C4-2B (cell line): ENCODE measurements around the gene SLC7A6OS.

ENCODE experiments used
- ZFX ChIP-seq: fragments of 450-650 bp; IDR thresholded peaks from 2 replicates; pipeline ENCODE4 v1.6.1; 2017
- TF ChIP-seq, protein P1 (sequence below): fragments of 450-650 bp; conservative IDR thresholded peaks from 2 replicates; pipeline ENCODE4 v1.5.1; 2017; ENCODE audit warnings: mild to moderate bottlenecking

DNA sequence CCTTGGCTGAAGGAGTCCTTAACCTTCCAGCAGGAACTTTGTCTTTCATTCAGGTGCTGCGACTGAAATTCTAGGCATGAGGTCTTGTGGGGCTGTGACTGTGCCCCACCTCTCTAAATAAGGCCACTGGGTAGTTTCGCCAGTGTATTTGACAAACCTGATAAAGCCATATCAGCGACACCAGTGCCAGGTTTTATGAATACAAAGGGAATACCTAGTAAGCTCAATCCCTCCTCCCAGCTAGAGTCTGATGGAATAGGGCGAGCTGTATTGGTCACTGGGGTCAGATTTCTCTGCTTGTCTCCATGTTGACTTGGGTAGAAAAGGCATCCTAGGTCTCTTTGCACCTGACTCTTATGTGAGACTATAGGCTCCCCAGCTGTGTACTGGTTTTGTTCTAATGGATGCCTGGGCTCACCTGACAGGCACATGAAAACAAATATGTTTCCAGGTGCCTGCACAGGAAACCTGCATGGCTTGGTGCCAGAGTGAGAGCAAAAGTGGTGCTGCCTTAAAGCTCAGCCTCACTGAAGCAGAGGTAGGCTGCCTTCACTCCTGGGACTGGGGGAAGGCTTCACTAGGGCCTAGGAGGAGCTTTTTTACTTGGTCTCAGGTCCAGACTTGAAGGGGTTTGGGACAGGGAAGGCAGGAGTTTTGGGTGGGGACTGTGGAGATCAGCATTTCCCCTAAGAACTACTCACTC, 38.1 kb downstream of the SLC7A6OS start:
- TF ChIP-seq, protein P1, sequence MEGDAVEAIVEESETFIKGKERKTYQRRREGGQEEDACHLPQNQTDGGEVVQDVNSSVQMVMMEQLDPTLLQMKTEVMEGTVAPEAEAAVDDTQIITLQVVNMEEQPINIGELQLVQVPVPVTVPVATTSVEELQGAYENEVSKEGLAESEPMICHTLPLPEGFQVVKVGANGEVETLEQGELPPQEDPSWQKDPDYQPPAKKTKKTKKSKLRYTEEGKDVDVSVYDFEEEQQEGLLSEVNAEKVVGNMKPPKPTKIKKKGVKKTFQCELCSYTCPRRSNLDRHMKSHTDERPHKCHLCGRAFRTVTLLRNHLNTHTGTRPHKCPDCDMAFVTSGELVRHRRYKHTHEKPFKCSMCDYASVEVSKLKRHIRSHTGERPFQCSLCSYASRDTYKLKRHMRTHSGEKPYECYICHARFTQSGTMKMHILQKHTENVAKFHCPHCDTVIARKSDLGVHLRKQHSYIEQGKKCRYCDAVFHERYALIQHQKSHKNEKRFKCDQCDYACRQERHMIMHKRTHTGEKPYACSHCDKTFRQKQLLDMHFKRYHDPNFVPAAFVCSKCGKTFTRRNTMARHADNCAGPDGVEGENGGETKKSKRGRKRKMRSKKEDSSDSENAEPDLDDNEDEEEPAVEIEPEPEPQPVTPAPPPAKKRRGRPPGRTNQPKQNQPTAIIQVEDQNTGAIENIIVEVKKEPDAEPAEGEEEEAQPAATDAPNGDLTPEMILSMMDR = no peak
- TF ChIP-seq ZFX = no peak
